ENCODE data around the gene SLC39A12. TPM values are rescaled to one million over a fixed set of nuclear protein-coding genes. Genes with fewer than 3 reads are reported as not detected.

SLC39A12 gene
- total RNA-seq, 1 donor from 2014 or later: not detected

- no peak for DNase-seq (ENCODE audit: low spot score)
- H3K27ac Mint-ChIP-seq: no peak overlapping the region
- no peaks in the 10 kb centered on the region for H3K4me1 Mint-ChIP-seq (ENCODE audit: low read depth)
- H3K27me3 Mint-ChIP-seq (ENCODE audit: low read depth): no peaks in the 10 kb centered on the region
- H3K36me3 Mint-ChIP-seq (ENCODE audit: low read depth): no peaks in the 10 kb centered on the region
- intact Hi-C loops (cut with micrococcal nuclease): no loop called here
- no peak overlapping the region for H3K4me3 Mint-ChIP-seq (ENCODE audit: low read depth)
- no peaks in the 10 kb centered on the region for H3K9me3 Mint-ChIP-seq
Measured at GRCh38 chr10:18085855-18086254, 134.1 kb downstream of the SLC39A12 start.

- Mint-ChIP-seq H3K4me1 (ENCODE audit: low read depth) (no peaks in the 10 kb centered on the region), H3K4me3 (ENCODE audit: low read depth) (no peak overlapping the region), H3K27me3 (ENCODE audit: low read depth) (no peaks in the 10 kb centered on the region), H3K36me3 (ENCODE audit: low read depth) (no peaks in the 10 kb centered on the region), H3K9me3 (no peaks in the 10 kb centered on the region), H3K27ac (no peak overlapping the region)
- no peak for DNase-seq (ENCODE audit: low spot score)
- intact Hi-C loops (cut with micrococcal nuclease): no loop called here
Measured at GRCh38 chr10:18086746-18087145, 135.0 kb downstream of the SLC39A12 start.

GRCh38 chr10:18087355-18087754 is 135.6 kb downstream of the SLC39A12 start:
- no peak for DNase-seq (ENCODE audit: low spot score)
- Mint-ChIP-seq H3K27me3 (ENCODE audit: low read depth) (no peaks in the 10 kb centered on the region), H3K9me3 (no peaks in the 10 kb centered on the region), H3K36me3 (ENCODE audit: low read depth) (no peaks in the 10 kb centered on the region), H3K27ac (no peak overlapping the region), H3K4me1 (ENCODE audit: low read depth) (no peaks in the 10 kb centered on the region), H3K4me3 (ENCODE audit: low read depth) (no peak overlapping the region)
- intact Hi-C loops (cut with micrococcal nuclease): no loop called here

Other genes with a start within 250 kb of the SLC39A12 start
- 0.07 TPM in 1 of 2 replicates, not detected in the other for gene TMEM236, start 199.7 kb upstream of the SLC39A12 start, total RNA-seq
- gene MRC1, start 142.6 kb upstream of the SLC39A12 start, total RNA-seq: not detected in 2 replicates
- gene CACNB2, start 188.5 kb downstream of the SLC39A12 start, total RNA-seq: 1.1 and 1.6 TPM in 2 replicates

Measured in activated T-helper 2 cell treated with anti-CD3 and anti-CD28 coated beads, Interferon-gamma antibody, Interleukin-2, Interleukin-4, amounts not matched to agents 10 μg/mL and 5 μg/mL and 100 μg/mL, durations not matched to agents 14 hours and 24 hours and 36 hours (primary cell).